NT2/D1 (cell line): Measurements from ENCODE around the gene SPN.

Source experiments
- SUZ12 ChIP-seq: IDR thresholded peaks from 2 replicates; pipeline ENCODE4 v1.6.1; 2011; ENCODE audit not compliant: insufficient read length, insufficient read depth; ENCODE audit errors: extremely low read depth
- YY1 ChIP-seq: IDR thresholded peaks from 2 replicates; pipeline ENCODE4 v1.6.1; 2011; ENCODE audit not compliant: insufficient read length, insufficient read depth
- ZNF274 ChIP-seq: IDR thresholded peaks from 2 replicates; pipeline ENCODE4 v1.6.1; 2011; ENCODE audit warnings: mild to moderate bottlenecking, low read depth, low read length

GRCh38 chr16:29664091-29664921 is 1.3 kb downstream of the SPN start:
- no peak for TF ChIP-seq YY1
- TF ChIP-seq ZNF274, result no peak
- TF ChIP-seq SUZ12, result no peak
